B cell (primary cell): ENCODE results near the gene NEMP2. TPM values are rescaled to one million over a fixed set of nuclear protein-coding genes. Genes with fewer than 3 reads are reported as not detected.

Experiments
- ATAC-seq: fragments of 200-7000 bp; cut with Tn5 transposase; one replicate; pipeline ENCODE4 v1.10.0; 2021; ENCODE audit warnings: low read depth, mild to moderate bottlenecking, moderate number of reproducible peaks, moderate library complexity
- CTCF ChIA-PET: fragments of 350-600 bp; sonication (Branson Sonifier 250); formaldehyde crosslinking; loops from one replicate; lab custom pipeline; 2021; ENCODE audit warnings: antibody characterized with exemption, inconsistent platforms; lab: Charles Lee
- POLR2A ChIA-PET: fragments of 350-600 bp; sonication (Branson Sonifier 250); formaldehyde crosslinking; loops from one replicate; lab custom pipeline; 2021; ENCODE audit warnings: antibody characterized with exemption; lab: Charles Lee
- DNase-seq: peaks from one replicate; pipeline ENCODE4 v3.0.0; 2013
- H2AFZ ChIP-seq: 2 replicates; pipeline ENCODE4 v1.6.1; 2012; ENCODE audit warnings: mild to moderate bottlenecking, low read depth, low read length; ENCODE audit not compliant: insufficient read depth, poor library complexity, severe bottlenecking
- H3K27ac ChIP-seq, 2 donors: 1 replicate in 1 of 2; 2 replicates in 1 of 2; pipeline ENCODE4 v1.5.1; 2012 to 2013; ENCODE audit warnings: low read length in 2 of 2, mild to moderate bottlenecking in 2 of 2, moderate library complexity in 1 of 2
- H3K27me3 ChIP-seq, 4 experiments: fragments of 200-600 bp in 1 of 4; sonication (generic) in 1 of 4; replicated peaks in 1 of 4; 1 replicate in 2 of 4; 2 replicates in 2 of 4; pipeline versions ENCODE4 v1.6.1 to v1.7.0; 2013 to 2016; ENCODE audit warnings: low read length in 3 of 4, mild to moderate bottlenecking in 2 of 4, mixed read lengths in 1 of 4, moderate library complexity in 1 of 4; ENCODE audit not compliant: insufficient read depth in 4 of 4, control insufficient read depth in 3 of 4; ENCODE audit errors: control extremely low read depth in 1 of 4
- H3K36me3 ChIP-seq, 2 experiments: replicated peaks in 1 of 2; 1 replicate in 1 of 2; 2 replicates in 1 of 2; pipeline versions ENCODE4 v1.6.1 to v1.7.1; 2013; ENCODE audit warnings: low read length in 1 of 2; ENCODE audit not compliant: insufficient read depth in 2 of 2, control insufficient read depth in 1 of 2; ENCODE audit errors: control extremely low read depth in 1 of 2, extremely low read depth in 1 of 2
- H3K4me1 ChIP-seq, 2 donors: fragments of 200-600 bp in 1 of 2; sonication (generic) in 1 of 2; 1 replicate in 1 of 2; 2 replicates in 1 of 2; pipeline versions ENCODE4 v1.5.1 to v1.6.1; 2013 to 2017; ENCODE audit warnings: low read length in 2 of 2; ENCODE audit not compliant: control insufficient read depth in 2 of 2, insufficient read depth in 2 of 2
- H3K4me2 ChIP-seq: replicated peaks from 2 replicates; pipeline ENCODE3; 2012; ENCODE audit warnings: mild to moderate bottlenecking, low read depth, low read length; ENCODE audit not compliant: poor library complexity, severe bottlenecking
- H3K4me3 ChIP-seq, 5 experiments: fragments of 200-600 bp in 1 of 5; sonication (generic) in 1 of 5; 1 replicate in 3 of 5; 2 replicates in 2 of 5; pipeline versions ENCODE4 v1.5.1 to v1.7.0; 2011 to 2016; ENCODE audit warnings: low read length in 4 of 5, mild to moderate bottlenecking in 4 of 5, low read depth in 2 of 5, control low read depth in 1 of 5, moderate library complexity in 1 of 5; ENCODE audit not compliant: insufficient read depth in 1 of 5; ENCODE audit errors: control extremely low read depth in 1 of 5, extremely low read depth in 1 of 5
- H3K79me2 ChIP-seq: fragments of 200-600 bp; sonication (generic); one replicate; pipeline ENCODE4 v1.6.0; 2016; ENCODE audit warnings: low read length; ENCODE audit not compliant: control insufficient read depth, insufficient read depth
- H3K9ac ChIP-seq: fragments of 200-600 bp; sonication (generic); 2 replicates; pipeline ENCODE4 v1.6.1; 2017; ENCODE audit warnings: mild to moderate bottlenecking, low read length, moderate library complexity
- H3K9me3 ChIP-seq, 3 donors: one replicate each; pipeline versions ENCODE4 v1.6.1 to v1.7.1; 2013; ENCODE audit warnings: low read length in 2 of 3; ENCODE audit not compliant: control insufficient read depth in 2 of 3, insufficient read depth in 1 of 3; ENCODE audit errors: control extremely low read depth in 1 of 3
- H4K20me1 ChIP-seq: 2 replicates; pipeline ENCODE4 v1.6.0; 2012; ENCODE audit warnings: mild to moderate bottlenecking, low read length; ENCODE audit not compliant: insufficient read depth, control insufficient read depth, poor library complexity, severe bottlenecking
- H3K27ac Mint-ChIP-seq: one replicate; pipeline ENCODE4 v1.8.0; 2021; ENCODE audit warnings: mixed read lengths
- H3K27me3 Mint-ChIP-seq: one replicate; pipeline ENCODE4 v1.8.0; 2021; ENCODE audit warnings: mixed read lengths
- H3K4me1 Mint-ChIP-seq: one replicate; pipeline ENCODE4 v1.8.0; 2021; ENCODE audit warnings: mixed read lengths
- H3K4me3 Mint-ChIP-seq: one replicate; pipeline ENCODE4 v1.8.0; 2021; ENCODE audit warnings: mixed read lengths
- H3K9me3 Mint-ChIP-seq: one replicate; pipeline ENCODE4 v1.8.0; 2022; ENCODE audit warnings: mixed read lengths; ENCODE audit not compliant: insufficient read depth
- CTCF ChIP-seq: fragments of 200-600 bp; IDR thresholded peaks from one replicate; pipeline ENCODE4 v1.8.0; 2022; ENCODE audit warnings: antibody characterized with exemption, mild to moderate bottlenecking
- EZH2 ChIP-seq: IDR thresholded peaks from 2 replicates; pipeline ENCODE4 v1.6.1; 2012; ENCODE audit warnings: borderline replicate concordance, low read depth, mild to moderate bottlenecking, moderate library complexity, low read length; ENCODE audit not compliant: insufficient read depth, poor library complexity, severe bottlenecking
- WGBS: methylation state at CpG from one replicate; pipeline ENCODE4 v1.1.5; 2013; ENCODE audit warnings: missing lambda C conversion rate; ENCODE audit not compliant: insufficient coverage; 5-methylcytosine and 5-hydroxymethylcytosine counted together
- intact Hi-C: fragments of 100-400 bp; cut with micrococcal nuclease; formaldehyde crosslinking; loops from one replicate; pipeline ENCODE4 v1.10.0; 2022
- polyA plus RNA-seq: library from polyadenylated mRNA; depleted of rRNA; stranded (reverse); fragments of >200 nt; gene quantifications from 2 replicates; pipeline ENCODE4 v1.2.3, GENCODE V29; 2012
- total RNA-seq, 2 donors: library from RNA; stranded (reverse); fragments of 120-200 nt in 1 of 2; gene quantifications; 1 replicate in 1 of 2; 2 replicates in 1 of 2; pipeline versions ENCODE4 v1.2.3 to v1.2.4, GENCODE V29; 2013 to 2022

NEMP2 gene
- total and polyA plus RNA-seq, 2 donors (not counting 1 experiment from before 2014, with no cell fraction given): 1.3 to 17.3 TPM

- no peaks in the 10 kb centered on the region for H3K27me3 ChIP-seq
- Mint-ChIP-seq H3K27ac (no peak overlapping the region), H3K4me1 (peaks cover 24% of the 10 kb centered on the region), H3K27me3 (no peaks in the 10 kb centered on the region), H3K4me3 (no peak overlapping the region), H3K9me3 (no peaks in the 10 kb centered on the region)
- no peak overlapping the region for H3K4me2 ChIP-seq
- H3K4me1 ChIP-seq: peaks cover 17 to 23% of the 10 kb centered on the region in 2 donors
- 100% methylated on average over 2 of the region's 3 CpGs for WGBS
- peaks cover 2 to 44% of the 10 kb centered on the region in 2 experiments for H3K36me3 ChIP-seq
- no peaks in the 10 kb centered on the region for H4K20me1 ChIP-seq
- CTCF ChIA-PET: interaction anchor here (1.5 kb wide), 1 partner anchor 177 kb away, joined by 4 read pairs; no protein-coding TSS in a partner anchor
- H3K9ac ChIP-seq: no peak overlapping the region
- H2AFZ ChIP-seq: no peak overlapping the region
- intact Hi-C loops: no loop called here
- no peak overlapping the region for H3K27ac ChIP-seq
- ATAC-seq (no peak), DNase-seq (no peak)
- H3K4me3 ChIP-seq: no peak overlapping the region
- no peaks in the 10 kb centered on the region for H3K9me3 ChIP-seq
- POLR2A ChIA-PET: no interaction called here
- TF ChIP-seq CTCF (no peak), EZH2 (no peak)
- no peaks in the 10 kb centered on the region for H3K79me2 ChIP-seq
Measured at GRCh38 chr2:190503088-190503487, 31.4 kb downstream of the NEMP2 start.

- no peak overlapping the region for H3K27ac ChIP-seq
- no peak for ATAC-seq
- no peaks in the 10 kb centered on the region for H3K9me3 Mint-ChIP-seq
Measured at GRCh38 chr2:190501702-190502407, 32.7 kb downstream of the NEMP2 start.

More at GRCh38 chr2:190501702-190502407, 32.7 kb downstream of the NEMP2 start:
- H3K27me3 ChIP-seq: no peaks in the 10 kb centered on the region
- no peak for DNase-seq
- no peak overlapping the region for H2AFZ ChIP-seq
- Mint-ChIP-seq H3K27ac (no peak overlapping the region), H3K4me1 (peaks cover 14% of the 10 kb centered on the region), H3K4me3 (no peak overlapping the region), H3K27me3 (no peaks in the 10 kb centered on the region)
- ChIA-PET POLR2A (no interaction called here), CTCF (interaction anchor here (1.5 kb wide), 1 partner anchor 178 kb away, joined by 4 read pairs; no protein-coding TSS in a partner anchor)
- no peaks in the 10 kb centered on the region for H3K9me3 ChIP-seq
- peaks cover 12 to 14% of the 10 kb centered on the region in 2 donors for H3K4me1 ChIP-seq
- TF ChIP-seq EZH2: no peak
- no peak for TF ChIP-seq CTCF
- no peaks in the 10 kb centered on the region for H3K79me2 ChIP-seq
- no peak overlapping the region for H3K4me3 ChIP-seq
- peaks cover 2 to 56% of the 10 kb centered on the region in 2 experiments for H3K36me3 ChIP-seq
- no peak overlapping the region for H3K9ac ChIP-seq
- intact Hi-C loops: no loop called here
- no peak overlapping the region for H3K4me2 ChIP-seq
- H4K20me1 ChIP-seq: no peaks in the 10 kb centered on the region
- WGBS: no CpG with 5 or more reads among the region's 3 CpGs
